ENCODE data around the gene SPEG. TPM values are rescaled to one million over a fixed set of nuclear protein-coding genes. Genes with fewer than 3 reads are reported as not detected.
A peak's percentile ranks its signal among the peaks of the same experiment; 100 is the strongest.

Gene SPEG
- total and polyA plus RNA-seq, 4 experiments from 2014 or later: 0.15 to 9.0 (median 4.5) TPM

- ChIA-PET POLR2A (ENCODE audit: partially characterized antibody) (no interaction called here), CTCF (ENCODE audit: partially characterized antibody) (interaction anchor here (0.8 to 1.3 kb wide), 2 partner anchors 20 to 118 kb away, joined by 3 to 5 read pairs; no protein-coding TSS in a partner anchor)
- Histone ChIP-seq H3K36me3 (ENCODE audit: insufficient read depth, low read length) (no peaks in the 10 kb centered on the region), H3K27me3 (ENCODE audit: insufficient read depth, low read length) (no peaks in the 10 kb centered on the region), H3K9me3 (ENCODE audit: control insufficient read depth in 1 of 2, low read length in 2 of 2) (no peaks in the 10 kb centered on the region), H3K4me1 (ENCODE audit: insufficient read depth, low read length) (no peaks in the 10 kb centered on the region), H3K27ac (ENCODE audit: low read depth, low read length) (no peak overlapping the region), H3K4me3 (ENCODE audit: low read length in 2 of 2) (no peak overlapping the region)
- Mint-ChIP-seq H3K27ac (no peak overlapping the region), H3K36me3 (peaks cover 0 to 3% of the 10 kb centered on the region in 2 donors), H3K4me3 (no peak overlapping the region), H3K4me1 (no peaks in the 10 kb centered on the region), H3K27me3 (peaks cover 24 to 28% of the 10 kb centered on the region in 2 donors), H3K9me3 (peaks cover 0 to 1% (median 0%) of the 10 kb centered on the region in 8 donors)
- intact Hi-C loops (cut with micrococcal nuclease): no loop called here
- DNase-seq: no peak
Observed at GRCh38 chr2:219422952-219423534, 11.6 kb upstream of the SPEG start.

- Mint-ChIP-seq H3K36me3 (peaks cover 0 to 3% of the 10 kb centered on the region in 2 donors), H3K4me3 (no peak overlapping the region), H3K27me3 (peaks cover 24 to 28% of the 10 kb centered on the region in 2 donors), H3K27ac (no peak overlapping the region), H3K9me3 (peaks cover 0 to 1% (median 0%) of the 10 kb centered on the region in 8 donors), H3K4me1 (no peaks in the 10 kb centered on the region)
- POLR2A ChIA-PET (ENCODE audit: partially characterized antibody): no interaction called here
- Histone ChIP-seq H3K27ac (ENCODE audit: low read depth, low read length) (no peak overlapping the region), H3K4me1 (ENCODE audit: insufficient read depth, low read length) (no peaks in the 10 kb centered on the region), H3K36me3 (ENCODE audit: insufficient read depth, low read length) (no peaks in the 10 kb centered on the region), H3K4me3 (ENCODE audit: low read length in 2 of 2) (no peak overlapping the region), H3K27me3 (ENCODE audit: insufficient read depth, low read length) (no peaks in the 10 kb centered on the region), H3K9me3 (ENCODE audit: control insufficient read depth in 1 of 2, low read length in 2 of 2) (no peaks in the 10 kb centered on the region)
- intact Hi-C loops (cut with micrococcal nuclease): no loop called here
- CTCF ChIA-PET (ENCODE audit: partially characterized antibody): interaction anchor here (1.3 kb wide), 1 partner anchor 21 kb away, joined by 5 read pairs; no protein-coding TSS in a partner anchor
- no peak for DNase-seq
Observed at GRCh38 chr2:219423652-219424377, 10.8 kb upstream of the SPEG start.

GRCh38 chr2:219425238-219426067 lies 9.2 kb upstream of the SPEG start:
- Mint-ChIP-seq H3K9me3 (peaks cover 0 to 1% (median 0%) of the 10 kb centered on the region in 8 donors), H3K36me3 (no peaks in the 10 kb centered on the region), H3K4me1 (no peaks in the 10 kb centered on the region), H3K4me3 (no peak overlapping the region), H3K27ac (no peak overlapping the region), H3K27me3 (peaks cover 15 to 17% of the 10 kb centered on the region in 2 donors)
- Histone ChIP-seq H3K27ac (ENCODE audit: low read depth, low read length) (no peak overlapping the region), H3K4me1 (ENCODE audit: insufficient read depth, low read length) (no peaks in the 10 kb centered on the region), H3K27me3 (ENCODE audit: insufficient read depth, low read length) (no peaks in the 10 kb centered on the region), H3K36me3 (ENCODE audit: insufficient read depth, low read length) (no peaks in the 10 kb centered on the region), H3K4me3 (ENCODE audit: low read length in 2 of 2) (no peak overlapping the region), H3K9me3 (ENCODE audit: control insufficient read depth in 1 of 2, low read length in 2 of 2) (no peaks in the 10 kb centered on the region)
- intact Hi-C loops (cut with micrococcal nuclease): no loop called here
- CTCF ChIA-PET (ENCODE audit: partially characterized antibody): no interaction called here
- POLR2A ChIA-PET (ENCODE audit: partially characterized antibody): no interaction called here
- DNase-seq: no peak

GRCh38 chr2:219426068-219426443 lies 8.6 kb upstream of the SPEG start:
- Mint-ChIP-seq H3K4me3 (no peak overlapping the region), H3K36me3 (no peaks in the 10 kb centered on the region), H3K9me3 (peaks cover 0 to 1% (median 0%) of the 10 kb centered on the region in 8 donors), H3K27ac (no peak overlapping the region), H3K27me3 (peaks cover 11 to 14% of the 10 kb centered on the region in 2 donors), H3K4me1 (no peaks in the 10 kb centered on the region)
- Histone ChIP-seq H3K36me3 (ENCODE audit: insufficient read depth, low read length) (no peaks in the 10 kb centered on the region), H3K27ac (ENCODE audit: low read depth, low read length) (no peak overlapping the region), H3K27me3 (ENCODE audit: insufficient read depth, low read length) (no peaks in the 10 kb centered on the region), H3K4me1 (ENCODE audit: insufficient read depth, low read length) (no peaks in the 10 kb centered on the region), H3K4me3 (ENCODE audit: low read length in 2 of 2) (no peak overlapping the region), H3K9me3 (ENCODE audit: control insufficient read depth in 1 of 2, low read length in 2 of 2) (no peaks in the 10 kb centered on the region)
- ChIA-PET POLR2A (ENCODE audit: partially characterized antibody) (no interaction called here), CTCF (ENCODE audit: partially characterized antibody) (no interaction called here)
- DNase-seq: no peak
- intact Hi-C loops (cut with micrococcal nuclease): no loop called here

- intact Hi-C loops (cut with micrococcal nuclease): no loop called here
- H3K9me3 Mint-ChIP-seq: peaks cover 0 to 1% (median 0%) of the 10 kb centered on the region in 8 donors
- DNase-seq: no peak
- H3K27ac Mint-ChIP-seq: no peak overlapping the region
- Histone ChIP-seq H3K4me3 (ENCODE audit: low read length in 2 of 2) (no peak overlapping the region), H3K27me3 (ENCODE audit: insufficient read depth, low read length) (no peaks in the 10 kb centered on the region), H3K27ac (ENCODE audit: low read depth, low read length) (no peak overlapping the region), H3K4me1 (ENCODE audit: insufficient read depth, low read length) (no peaks in the 10 kb centered on the region), H3K9me3 (ENCODE audit: control insufficient read depth in 1 of 2, low read length in 2 of 2) (no peaks in the 10 kb centered on the region), H3K36me3 (ENCODE audit: insufficient read depth, low read length) (no peaks in the 10 kb centered on the region)
- H3K4me3 Mint-ChIP-seq: no peak overlapping the region
- H3K4me1 Mint-ChIP-seq: no peaks in the 10 kb centered on the region
- peaks cover 8 to 13% of the 10 kb centered on the region in 2 donors for H3K27me3 Mint-ChIP-seq
- H3K36me3 Mint-ChIP-seq: no peaks in the 10 kb centered on the region
- POLR2A ChIA-PET (ENCODE audit: partially characterized antibody): no interaction called here
- CTCF ChIA-PET (ENCODE audit: partially characterized antibody): interaction anchor here (1.3 kb wide), 1 partner anchor 13 kb away, joined by 3 read pairs; no protein-coding TSS in a partner anchor
Observed at GRCh38 chr2:219426534-219427136, 8.0 kb upstream of the SPEG start.

- POLR2A ChIA-PET (ENCODE audit: partially characterized antibody): no interaction called here
- CTCF ChIA-PET (ENCODE audit: partially characterized antibody): no interaction called here
- H3K9me3 Mint-ChIP-seq: peaks cover 0 to 1% (median 0%) of the 10 kb centered on the region in 8 donors
Observed at GRCh38 chr2:219428469-219428868, 6.2 kb upstream of the SPEG start.

More at GRCh38 chr2:219428469-219428868, 6.2 kb upstream of the SPEG start:
- no peaks in the 10 kb centered on the region for H3K36me3 ChIP-seq (ENCODE audit: insufficient read depth, low read length)
- H3K4me3 ChIP-seq (ENCODE audit: low read length in 2 of 2): peak overlapping the region in 1 of 2 donors; percentile 17
- DNase-seq: no peak
- Mint-ChIP-seq H3K27ac (no peak overlapping the region), H3K27me3 (peaks cover 6 to 8% of the 10 kb centered on the region in 2 donors), H3K4me1 (no peaks in the 10 kb centered on the region), H3K4me3 (no peak overlapping the region), H3K36me3 (no peaks in the 10 kb centered on the region)
- H3K27ac ChIP-seq (ENCODE audit: low read depth, low read length): no peak overlapping the region
- H3K9me3 ChIP-seq (ENCODE audit: control insufficient read depth in 1 of 2, low read length in 2 of 2): no peaks in the 10 kb centered on the region
- intact Hi-C loops (cut with micrococcal nuclease): no loop called here
- no peaks in the 10 kb centered on the region for H3K27me3 ChIP-seq (ENCODE audit: insufficient read depth, low read length)
- no peaks in the 10 kb centered on the region for H3K4me1 ChIP-seq (ENCODE audit: insufficient read depth, low read length)
